Activated naive CD4-positive, alpha-beta T cell treated with Interleukin-2 at 50 U/mL for 16 hours (primary cell): ENCODE results near the gene OR14I1.
"Not testable (repeated sequence)": the region's sequence is repeated elsewhere in the genome, so short reads cannot be mapped to it uniquely, and the experiment has no call there.

Experiments used
- DNase-seq: peaks from one replicate; pipeline ENCODE4 v3.0.0-alpha.2; 2020

Gene OR14I1

GRCh38 chr1:248686815-248687214 lies 15.8 kb downstream of the OR14I1 start:
- DNase-seq, result no peak

- DNase-seq, result no peak
These were observed 20.9 kb downstream of the OR14I1 start for GRCh38 chr1:248681651-248682050.

- DNase-seq, result no peak
These were observed 32.6 kb downstream of the OR14I1 start for GRCh38 chr1:248670003-248670402.

- DNase-seq, result not testable (repeated sequence)
These were observed 38.9 kb downstream of the OR14I1 start for GRCh38 chr1:248663453-248664328.

- not testable (repeated sequence) for DNase-seq
These were observed 45.8 kb downstream of the OR14I1 start for GRCh38 chr1:248656797-248657196.

GRCh38 chr1:248655354-248655753 lies 47.2 kb downstream of the OR14I1 start, which contains the start of gene OR2T27:
Gene OR2T27 (minus strand): TSS chr1:248655528. CDS start chr1:248650884, 4,644 bp downstream.
- not testable (repeated sequence) for DNase-seq
